22Rv1 (cell line): Measurements from ENCODE around the gene IL18R1.

ENCODE experiments used
- CTCF ChIP-seq: fragments of 450-650 bp; IDR thresholded peaks from 2 replicates; pipeline ENCODE4 v1.5.1; 2017; ENCODE audit warnings: mild to moderate bottlenecking
- ZFX ChIP-seq: fragments of 450-650 bp; IDR thresholded peaks from 2 replicates; pipeline ENCODE4 v1.6.1; 2017; ENCODE audit warnings: antibody characterized with exemption, borderline replicate concordance

DNA sequence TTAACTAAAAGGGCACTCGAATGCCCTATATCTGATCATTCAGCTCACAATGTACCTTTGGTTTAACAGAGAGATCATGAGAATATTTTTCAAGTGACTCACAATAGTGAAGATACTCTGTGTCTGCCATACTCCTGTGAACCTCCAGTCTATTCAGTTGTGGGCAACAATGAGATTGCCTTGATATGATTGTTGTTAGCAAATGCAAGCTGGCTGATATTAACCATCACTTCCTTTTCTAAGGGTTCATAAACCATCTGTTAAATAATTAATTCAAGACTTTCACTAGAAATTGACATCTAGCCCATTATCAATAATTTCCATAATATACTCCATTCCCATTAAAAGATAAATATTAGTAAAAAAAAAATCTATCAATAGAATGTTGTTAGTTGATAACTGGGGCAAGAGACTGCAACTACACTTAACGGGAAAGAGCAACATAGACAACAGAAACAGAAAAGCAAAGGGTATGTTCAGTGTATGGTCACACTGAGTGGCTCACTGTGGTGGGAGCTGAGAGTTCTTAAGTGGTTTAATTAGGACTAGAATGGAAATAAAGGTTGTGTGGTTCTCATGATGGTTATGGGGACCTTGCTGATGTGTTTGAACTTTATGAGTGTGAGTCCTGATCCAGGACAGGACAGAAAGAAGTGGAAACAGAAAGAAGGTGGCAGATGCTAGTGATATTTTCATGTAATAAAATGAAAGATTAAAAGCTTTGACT lies 79.2 kb downstream of the IL18R1 start:
- no peak for TF ChIP-seq CTCF
- no peak for TF ChIP-seq ZFX
